Measurements from ENCODE around the gene LYZL2.
"Not testable (repeated sequence)": the region's sequence is repeated elsewhere in the genome, so short reads cannot be mapped to it uniquely, and the experiment has no call there.

LYZL2 gene

DNA sequence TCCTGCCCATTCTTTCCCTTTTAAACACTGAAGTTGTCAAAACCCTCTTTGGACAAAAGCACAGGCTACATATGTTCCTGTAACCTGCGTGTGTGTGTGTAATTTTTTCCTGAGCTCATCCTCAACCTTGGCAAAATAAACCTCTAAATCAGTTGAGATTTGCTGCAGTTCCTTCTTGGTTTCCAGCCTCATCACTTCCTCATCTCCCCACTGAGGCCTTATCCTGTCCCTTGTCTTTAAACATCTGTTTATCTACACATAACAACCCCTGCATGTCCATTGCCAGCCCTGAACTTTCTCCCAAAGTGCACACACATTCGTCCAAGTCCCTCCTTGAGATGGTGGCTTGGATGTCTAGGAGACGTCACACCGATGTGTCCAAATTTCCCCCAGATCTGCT, 35.5 kb downstream of the LYZL2 start:
- DNase-seq (ENCODE audit: low spot score) = no peak

DNA sequence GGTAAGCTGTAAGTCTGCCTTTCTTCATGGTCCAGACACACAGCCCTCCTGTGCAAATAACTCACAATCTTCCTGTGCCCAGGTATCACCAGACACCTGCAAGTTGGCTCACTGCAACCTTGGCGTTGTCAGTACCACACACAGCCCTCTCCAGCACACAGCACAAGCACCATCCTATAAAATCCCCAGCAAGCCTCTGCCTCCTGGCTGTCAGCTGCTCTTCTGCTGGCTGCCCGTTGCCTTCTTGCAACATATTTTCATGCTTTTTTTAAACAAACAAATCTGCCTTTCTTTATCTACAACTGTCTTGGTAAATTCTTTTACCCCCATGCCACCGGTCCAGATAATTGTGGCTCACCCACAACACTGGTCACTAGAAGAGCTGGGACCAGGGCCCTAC, 36.8 kb downstream of the LYZL2 start:
- DNase-seq (ENCODE audit: low spot score) = not testable (repeated sequence)

DNA sequence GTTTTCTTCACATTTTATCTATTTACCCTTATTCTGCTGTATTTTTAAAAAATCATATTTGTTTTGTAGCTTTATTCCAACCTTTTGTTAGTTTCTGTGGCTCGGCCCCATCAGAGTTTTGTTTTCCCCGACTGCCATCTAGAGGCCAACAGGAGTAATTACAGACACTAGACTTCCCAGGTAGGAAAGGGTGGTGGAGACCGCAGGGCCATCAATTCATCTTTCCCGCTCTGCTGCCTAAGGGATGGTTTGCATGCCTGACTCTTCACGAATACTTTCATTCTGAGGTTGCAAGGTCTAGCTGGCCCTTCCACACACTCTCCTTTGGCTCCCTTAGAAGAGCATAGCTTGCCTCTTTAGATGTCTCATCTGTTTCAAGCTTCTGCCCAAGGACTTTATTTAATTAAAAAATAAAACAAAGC, 38.3 kb downstream of the LYZL2 start:
- DNase-seq (ENCODE audit: low spot score) = no peak

DNA sequence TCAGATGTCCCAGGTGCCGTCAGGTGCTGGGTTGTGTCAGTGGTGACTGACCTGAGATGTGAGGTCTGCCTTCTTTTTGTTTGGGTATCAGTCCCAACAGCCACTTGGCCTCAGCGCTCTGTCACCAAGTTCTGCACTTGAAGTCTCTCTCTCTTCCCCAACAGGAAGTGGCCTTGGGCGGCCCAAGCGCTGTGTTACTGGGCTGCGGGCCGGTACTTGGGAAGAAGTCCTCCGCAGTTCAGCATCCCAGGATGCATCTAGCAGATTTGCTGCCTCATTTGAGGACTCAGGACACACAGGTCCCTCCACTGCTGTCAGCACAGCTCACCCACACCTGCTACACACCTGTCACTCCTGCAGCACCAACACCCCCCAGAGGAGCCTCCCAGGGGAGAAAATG, 40.1 kb downstream of the LYZL2 start:
- no peak for DNase-seq (ENCODE audit: low spot score)

DNA sequence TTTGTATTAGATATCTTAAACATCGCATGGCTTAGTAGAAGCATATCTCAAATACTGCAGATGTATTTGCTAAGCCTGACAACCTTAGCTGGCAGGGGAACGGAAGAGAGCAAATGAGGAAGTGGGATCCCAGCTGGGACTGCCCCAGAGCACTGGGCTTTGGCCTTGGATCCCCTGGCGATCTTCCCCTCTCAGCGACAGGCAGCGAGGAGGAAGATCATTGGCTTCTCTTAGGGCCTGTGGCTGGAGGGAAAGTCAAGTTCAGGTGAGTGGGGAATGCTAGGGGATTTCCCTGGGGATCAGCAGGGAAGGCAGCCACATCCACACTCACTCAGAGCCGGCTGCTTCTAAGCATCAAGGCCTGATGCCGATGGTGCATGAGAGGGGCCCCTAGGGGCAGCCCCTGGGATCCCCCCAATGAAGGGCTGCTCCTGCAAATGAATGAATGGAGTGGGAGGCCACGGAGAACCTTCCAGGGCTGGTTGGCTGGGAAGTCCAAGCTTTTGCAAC, 42.0 kb downstream of the LYZL2 start:
- DNase-seq (ENCODE audit: low spot score) = no peak

DNA sequence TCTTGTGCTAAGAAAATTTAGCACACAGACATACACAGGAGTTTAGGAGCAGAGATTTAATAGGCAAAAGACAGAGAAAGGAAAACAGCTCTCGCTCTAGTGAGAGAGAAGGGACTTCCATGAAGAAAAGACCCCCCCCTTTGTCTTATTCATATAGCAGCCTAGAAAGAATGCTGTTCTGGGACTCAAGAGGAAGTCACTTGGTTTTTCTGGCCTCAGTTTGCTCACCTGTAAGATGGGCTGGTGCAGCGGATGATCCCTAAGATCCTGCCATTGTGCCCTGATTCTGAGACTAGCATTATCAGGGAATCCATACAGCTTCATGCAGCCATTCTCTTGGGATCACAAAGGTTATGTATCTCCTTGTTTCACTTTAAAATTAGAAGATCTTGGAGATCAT, 42.7 kb downstream of the LYZL2 start:
- no peak for DNase-seq (ENCODE audit: low spot score)

DNA sequence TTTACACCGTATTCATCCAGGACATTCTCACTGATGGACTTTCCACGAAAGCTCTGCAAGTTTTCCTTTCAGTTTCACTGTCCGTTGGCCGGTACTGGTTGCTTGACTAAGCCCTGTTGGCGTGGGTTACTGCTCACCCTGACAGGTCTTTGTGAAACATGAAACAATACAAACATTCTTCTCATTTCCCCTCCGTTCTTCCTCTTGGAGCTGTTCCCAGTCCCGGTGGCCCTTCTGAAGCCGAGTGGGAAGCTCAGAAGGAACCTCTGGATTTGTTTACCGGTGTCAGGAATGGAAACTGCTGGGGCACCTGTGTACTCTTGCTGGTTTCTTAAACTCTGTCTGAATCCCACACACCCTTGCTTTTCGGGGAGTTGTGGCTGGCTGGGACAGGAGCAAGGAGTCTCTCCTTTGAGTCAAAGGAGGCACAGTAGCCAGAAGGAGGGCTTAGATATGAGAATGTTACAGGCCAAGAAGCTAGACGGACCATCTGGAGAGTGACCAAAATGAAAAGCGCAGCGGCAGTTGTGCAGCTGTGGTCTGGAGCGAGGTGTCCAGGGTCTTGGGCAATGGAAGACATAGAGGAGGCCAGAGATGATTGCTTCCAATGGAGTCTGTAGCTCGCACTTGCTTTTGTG, 45.7 kb downstream of the LYZL2 start:
- DNase-seq (ENCODE audit: low spot score) = peak; percentile 72

DNA sequence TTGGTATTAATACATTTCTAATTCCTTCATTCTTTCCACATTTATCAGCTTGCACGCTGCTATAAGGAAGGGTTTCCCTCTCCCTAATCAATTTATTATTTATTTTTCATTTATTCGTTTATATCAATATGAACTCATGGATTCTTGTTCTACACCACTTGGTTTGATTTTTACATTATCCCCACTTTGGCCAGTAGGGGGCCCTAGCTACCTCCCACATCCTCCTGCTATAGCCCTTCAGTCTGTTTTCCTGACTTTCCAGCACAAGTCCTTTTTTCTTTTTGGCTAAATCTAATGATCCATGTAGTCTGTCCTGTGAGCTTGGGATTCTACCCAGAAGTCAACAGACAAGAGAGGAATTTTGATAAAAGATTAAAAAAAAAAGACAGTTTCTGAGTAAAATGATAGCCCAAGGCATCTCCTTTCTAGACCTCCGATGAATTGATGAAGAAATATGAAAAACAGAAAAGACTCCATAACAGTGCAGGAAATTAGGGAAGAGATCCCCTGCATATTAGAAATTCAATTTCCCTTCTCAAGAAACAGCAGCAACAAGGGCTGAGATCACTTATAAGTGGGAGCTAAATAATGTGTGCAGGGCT, 47.7 kb downstream of the LYZL2 start:
- no peak for DNase-seq (ENCODE audit: low spot score)

DNA sequence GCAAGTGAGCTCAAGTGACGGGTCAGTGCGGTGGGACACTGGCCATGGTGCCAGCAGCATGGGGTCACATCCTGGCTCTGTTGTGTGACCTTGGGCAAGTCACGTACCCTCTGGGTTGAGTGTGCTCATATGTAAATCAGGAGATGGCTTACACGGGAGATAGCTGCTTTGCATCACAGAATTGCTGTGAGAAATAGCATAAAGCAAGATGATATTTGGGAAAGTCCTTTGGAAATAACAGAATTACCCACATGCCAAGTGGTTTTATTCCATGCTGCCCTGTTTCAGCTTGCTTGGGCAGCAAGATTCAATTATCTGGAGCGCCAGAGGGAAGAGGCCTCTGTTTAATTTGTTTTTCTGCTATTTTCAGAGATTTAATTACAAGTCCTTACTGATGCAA, 48.9 kb downstream of the LYZL2 start:
- DNase-seq (ENCODE audit: low spot score) = no peak

DNA sequence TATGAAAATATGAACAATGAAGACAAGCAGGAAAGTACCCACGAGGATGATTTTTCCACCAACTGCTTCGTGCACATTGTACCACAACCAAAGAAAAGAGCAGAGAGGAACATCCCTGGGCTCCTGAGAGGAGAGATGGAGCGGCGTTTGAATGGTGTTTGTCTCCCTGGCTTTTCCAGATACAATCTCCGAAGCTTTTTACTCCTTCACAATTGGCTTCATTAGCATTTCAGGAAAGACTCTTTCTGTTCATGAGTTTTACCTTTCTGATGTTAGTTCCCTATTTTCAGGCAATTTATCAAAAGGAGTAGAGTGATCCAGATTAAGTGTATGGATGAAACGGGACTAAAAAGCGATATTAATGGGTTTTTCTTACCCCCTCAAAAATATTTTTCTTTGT, 49.3 kb downstream of the LYZL2 start:
- DNase-seq (ENCODE audit: low spot score) = no peak

DNA sequence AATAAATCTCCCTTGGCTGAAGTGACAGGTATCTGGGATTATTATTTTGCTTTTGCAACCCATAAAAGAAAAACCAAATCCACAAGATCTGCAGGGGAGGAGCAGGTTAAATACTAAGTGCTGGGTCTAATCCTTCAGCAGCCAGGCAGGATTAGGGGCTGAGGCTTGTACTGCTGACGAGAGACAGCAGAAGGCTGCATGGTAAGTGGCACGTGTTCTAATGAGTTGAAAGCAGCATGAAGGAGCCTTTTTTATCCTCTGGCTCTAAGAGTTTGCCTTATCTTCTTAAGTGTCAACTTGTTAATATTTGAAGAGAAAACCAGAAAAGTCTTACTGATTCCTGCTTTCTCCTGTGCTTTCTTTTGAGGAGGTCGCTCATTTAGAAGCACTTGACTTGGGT, 50.0 kb downstream of the LYZL2 start:
- no peak for DNase-seq (ENCODE audit: low spot score)

DNA sequence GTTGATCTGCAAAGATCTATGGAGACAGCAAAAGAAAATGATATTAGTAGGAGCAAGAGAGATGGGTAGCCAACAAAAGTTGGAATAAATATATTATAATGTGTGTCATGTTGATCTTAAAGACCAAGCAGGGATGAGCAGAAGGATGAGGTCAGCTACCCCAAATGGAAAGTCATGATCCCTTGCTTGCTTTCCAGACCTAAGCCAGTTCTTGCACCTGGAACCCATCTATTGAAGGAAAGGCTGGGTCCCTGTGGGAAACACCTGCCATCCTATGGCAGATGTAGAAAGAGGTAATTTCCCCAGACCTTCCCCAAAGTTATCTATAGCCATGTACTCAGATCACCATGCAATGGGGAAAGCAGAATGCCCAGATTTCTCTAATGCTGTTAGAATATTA, 52.5 kb downstream of the LYZL2 start:
- no peak for DNase-seq (ENCODE audit: low spot score)

DNA sequence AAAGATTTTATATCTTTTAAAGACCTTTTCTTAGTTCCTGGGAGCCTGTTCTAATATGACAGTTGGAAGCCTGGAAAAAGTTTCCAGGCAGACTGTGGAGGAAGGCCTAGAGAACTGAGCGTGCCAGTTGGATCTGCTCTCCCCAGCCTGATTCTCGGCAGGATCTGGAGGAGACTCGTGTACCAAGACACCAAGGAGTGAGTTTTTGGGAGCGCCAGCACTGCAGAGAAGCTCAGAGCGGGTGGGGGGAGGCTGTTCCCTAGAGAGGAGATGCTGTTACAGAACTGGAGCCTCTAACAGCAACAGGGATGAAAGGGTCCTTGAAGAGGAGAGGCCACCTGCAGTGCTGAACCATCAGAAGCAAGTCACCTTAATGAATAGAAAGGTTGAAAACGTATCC, 52.9 kb downstream of the LYZL2 start:
- no peak for DNase-seq (ENCODE audit: low spot score)

DNA sequence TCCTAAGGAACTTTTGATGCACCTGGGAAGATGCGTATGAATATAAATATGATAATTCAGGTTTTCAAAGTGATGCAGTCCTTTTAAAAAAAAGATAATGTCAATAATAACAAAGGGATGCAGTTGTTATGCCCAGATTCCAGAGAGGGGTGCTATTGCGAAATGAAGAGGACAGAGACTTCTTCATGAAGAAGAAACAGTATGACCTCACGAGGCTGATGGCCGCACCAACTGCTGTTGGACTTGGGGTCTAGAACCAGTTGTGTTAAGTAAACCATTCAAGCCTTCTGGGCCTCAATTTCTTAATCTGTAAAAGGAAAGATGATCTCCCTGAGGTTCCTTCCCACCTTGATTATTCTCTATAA, 55.1 kb downstream of the LYZL2 start:
- DNase-seq (ENCODE audit: low spot score) = no peak

DNA sequence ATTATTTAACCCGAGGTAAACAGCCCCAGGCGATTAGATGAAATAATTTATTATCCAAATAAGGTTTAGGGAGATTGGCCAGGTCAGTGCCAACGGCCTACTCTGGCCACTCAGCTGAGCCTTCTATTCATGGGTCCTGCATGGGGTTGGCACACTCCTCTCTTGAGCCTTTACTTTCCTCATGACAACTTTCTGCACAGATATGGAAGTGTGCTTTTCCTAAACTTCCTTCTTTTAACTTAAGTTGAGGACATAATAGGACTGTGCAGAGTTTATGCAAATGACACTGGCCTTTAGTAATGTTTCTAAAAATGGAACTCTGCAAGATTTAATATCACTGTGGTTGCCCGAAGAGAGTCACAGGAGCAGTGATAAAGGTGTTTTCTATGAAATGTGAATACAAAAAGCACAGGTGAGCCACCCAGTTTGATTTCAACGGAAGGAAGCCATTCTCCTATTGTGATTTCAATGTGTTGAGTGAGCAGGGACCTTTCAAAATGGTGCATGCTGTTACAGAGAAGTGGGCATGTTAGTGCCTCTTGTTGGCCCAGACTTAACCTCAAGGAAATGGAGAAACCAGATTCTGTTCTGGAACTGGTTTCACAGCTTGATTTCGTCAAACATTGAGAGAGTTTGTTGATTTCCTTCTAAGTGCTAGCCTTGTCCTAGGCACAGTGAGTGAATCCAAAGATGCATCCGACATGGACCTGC, 55.7 kb downstream of the LYZL2 start:
- DNase-seq (ENCODE audit: low spot score) = no peak

DNA sequence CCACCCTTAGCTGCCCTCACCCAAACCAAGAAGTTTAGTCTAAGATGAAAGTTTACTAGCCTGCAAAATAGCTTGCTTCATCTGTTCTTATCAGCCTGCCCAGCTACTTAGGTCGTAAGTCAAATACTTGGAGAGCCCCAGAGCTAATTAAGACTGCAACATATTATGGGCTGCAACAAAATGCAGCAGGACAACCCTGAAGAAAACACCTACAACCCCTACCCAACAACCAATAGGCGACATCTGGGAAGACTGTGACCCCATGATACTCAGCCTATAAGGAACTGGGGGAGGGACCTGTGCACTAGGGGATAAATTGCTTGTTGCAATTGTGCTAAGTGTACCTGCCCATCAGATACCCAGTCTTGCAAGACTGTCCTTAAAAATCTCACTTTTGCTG, 64.1 kb downstream of the LYZL2 start:
- DNase-seq (ENCODE audit: low spot score) = no peak

DNA sequence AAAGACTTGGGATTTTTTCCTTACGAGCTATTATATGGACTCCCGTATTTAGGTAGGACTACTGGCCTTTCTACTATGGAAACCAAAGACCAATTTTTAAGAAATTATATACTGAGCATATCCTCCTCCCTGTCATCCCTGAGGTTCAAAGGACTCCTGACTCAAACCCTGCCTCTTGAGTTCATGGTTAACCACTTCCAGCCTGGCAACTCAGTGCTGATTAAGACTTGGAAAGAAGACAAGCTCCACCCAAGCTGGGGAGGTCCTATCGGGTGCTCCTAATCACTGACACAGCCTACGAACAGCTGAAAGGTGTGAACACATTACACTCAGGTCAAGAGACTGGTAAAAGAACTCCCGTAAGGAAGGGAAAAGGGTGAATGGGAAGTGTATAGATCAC, 66.8 kb downstream of the LYZL2 start:
- no peak for DNase-seq (ENCODE audit: low spot score)

All from left forelimb (tissue), 1 donor.